HG02759 (cell line): ENCODE results near the gene SLIT1.

Experiments
- ATAC-seq: cut with Tn5 transposase; IDR thresholded peaks from one replicate; pipeline ENCODE4 v1.9.1; 2021; ENCODE audit warnings: mild to moderate bottlenecking, moderate library complexity; ENCODE audit not compliant: unreplicated experiment

Gene SLIT1

DNA sequence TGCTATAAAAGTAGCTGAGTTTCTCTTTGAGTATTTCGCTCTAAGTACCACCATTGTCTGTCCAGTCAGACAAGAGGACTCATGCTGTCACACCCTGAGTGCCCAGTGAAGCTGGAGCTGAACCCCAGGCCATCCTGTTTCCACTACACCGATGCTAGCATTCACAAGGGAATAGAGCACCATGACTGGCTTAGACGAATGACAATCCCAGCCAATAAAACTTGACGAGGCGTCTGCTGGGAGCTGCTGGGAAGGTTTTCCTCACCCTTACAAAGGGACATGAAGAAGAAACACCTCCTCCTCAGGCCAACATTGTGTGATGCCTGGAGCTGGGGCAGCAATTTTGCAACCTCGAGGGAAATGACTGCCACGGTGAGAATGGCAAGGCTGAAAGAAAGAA, 17.5 kb upstream of the SLIT1 start:
- ATAC-seq, result no peak

DNA sequence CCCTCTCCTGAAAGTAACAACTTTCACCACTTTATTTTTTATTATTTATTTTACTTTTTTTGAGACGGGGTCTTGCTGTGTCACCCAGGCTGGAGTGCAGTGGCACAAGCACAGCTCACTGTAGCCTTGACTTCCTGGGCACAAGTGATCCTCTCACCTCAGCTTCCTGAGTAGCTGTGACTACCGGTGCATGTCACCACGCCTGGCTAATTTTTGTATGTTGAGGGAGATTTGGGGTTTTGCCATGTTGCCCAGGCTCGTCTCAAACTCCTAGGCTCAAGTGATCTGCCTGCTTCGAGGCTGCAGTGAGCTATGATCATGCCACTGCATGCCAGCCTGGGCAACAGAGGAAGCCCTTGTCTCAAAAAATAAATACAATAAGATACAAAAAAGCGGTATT, 14.9 kb upstream of the SLIT1 start:
- ATAC-seq, result no peak

DNA sequence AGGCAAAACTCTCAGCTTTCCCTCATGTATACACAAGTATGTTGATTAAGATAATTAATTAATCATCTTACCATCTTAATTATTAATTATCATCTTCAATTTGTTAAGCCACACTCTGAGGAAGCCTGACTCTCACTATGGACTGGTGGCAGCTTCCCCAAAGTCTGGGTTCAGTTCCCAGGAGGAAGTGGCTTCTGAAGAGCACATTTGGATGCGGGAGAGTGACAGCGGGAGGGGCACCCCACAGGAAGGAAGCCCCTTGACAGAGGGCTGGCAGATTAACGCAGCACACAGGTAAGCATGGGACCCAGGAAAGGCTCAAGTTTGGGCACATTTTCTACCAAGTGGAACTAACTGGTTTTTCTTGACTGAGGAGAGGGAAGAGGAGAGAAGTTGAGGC, 13.4 kb upstream of the SLIT1 start:
- no peak for ATAC-seq

DNA sequence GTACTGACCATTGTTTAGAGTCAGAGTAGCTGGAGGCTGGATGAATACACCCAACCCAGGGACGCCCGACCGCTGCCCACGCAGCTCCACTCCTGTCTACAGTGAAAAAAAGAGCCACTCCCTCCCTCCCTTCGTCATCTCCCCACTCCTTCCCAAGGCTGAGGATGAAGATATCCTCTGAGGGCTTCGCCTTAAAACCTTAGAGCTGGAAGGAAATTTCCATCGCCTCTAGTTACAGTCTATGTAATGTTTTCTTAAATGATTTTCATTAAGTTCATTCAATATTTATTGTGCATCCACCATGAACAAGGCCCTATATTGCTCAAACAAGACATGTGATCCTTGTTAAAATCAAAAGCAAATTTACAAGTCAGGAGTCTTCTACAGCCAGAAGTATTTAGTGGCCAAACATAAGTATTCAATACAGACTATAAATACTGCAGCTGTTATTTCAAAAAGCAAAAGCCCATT, 11.3 kb upstream of the SLIT1 start:
- no peak for ATAC-seq

DNA sequence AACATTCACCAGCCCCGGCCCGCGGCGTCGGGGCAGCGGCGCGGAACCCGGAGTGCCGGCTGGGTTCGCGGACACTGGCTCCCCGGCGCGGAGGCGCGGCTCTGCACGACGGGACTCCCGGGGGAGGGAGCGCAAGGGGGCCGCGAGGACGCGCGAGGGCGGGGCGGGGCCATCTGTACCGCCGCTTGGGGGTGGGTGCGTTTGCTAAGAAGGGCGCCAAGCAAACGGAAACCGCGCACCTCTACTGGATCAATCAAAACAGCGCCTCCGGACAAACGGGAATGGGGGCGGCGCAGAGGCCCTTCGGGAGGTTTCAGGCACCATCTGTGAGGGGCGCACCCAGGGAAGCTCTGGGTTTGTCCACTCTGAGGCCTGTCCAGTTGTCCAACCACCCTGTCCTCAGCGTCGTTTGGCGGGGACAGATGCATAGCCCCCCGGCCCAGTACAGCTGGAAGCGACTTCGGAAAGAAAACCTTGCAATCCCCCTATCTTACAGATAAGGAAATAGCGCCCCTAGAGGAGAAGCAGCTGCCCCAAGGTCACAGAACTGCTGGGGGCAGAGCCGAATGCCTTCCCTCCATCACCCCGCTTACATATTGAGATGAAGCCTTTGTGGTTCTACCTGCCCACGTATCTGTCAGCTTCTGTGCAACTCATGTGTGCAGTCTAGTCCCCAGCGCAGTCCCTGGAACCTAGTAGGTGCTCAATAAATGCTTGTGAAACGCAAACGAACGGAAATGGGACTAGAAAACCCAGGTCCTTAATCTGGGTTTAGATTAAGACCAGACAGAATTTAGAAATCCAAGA, 10.7 kb upstream of the SLIT1 start:
- ATAC-seq, result peak; percentile 65

DNA sequence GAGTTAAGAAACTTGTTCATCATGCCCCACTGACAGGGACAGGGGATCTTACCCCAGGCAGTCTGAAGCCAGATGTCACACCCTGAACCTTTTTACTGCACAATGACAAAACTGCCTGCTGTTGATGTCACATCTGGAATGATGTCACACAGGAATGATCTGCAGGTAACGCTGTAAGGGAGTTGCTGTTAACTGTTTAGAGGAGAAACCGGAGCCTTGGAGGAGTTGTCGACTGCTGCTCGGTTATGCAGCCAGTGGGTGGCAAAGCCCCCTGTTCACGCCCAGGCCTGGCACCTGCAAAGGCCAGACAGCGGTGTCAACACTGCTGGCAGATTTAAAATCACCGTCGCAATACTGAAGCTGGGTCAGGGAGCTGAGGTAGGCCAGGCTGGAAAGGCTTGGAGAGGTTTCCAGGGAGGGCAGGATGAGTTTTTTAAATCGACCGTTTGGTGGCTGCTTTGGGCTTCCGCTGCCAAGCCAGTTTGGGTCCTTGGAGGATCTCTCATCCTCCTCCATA, 10.0 kb upstream of the SLIT1 start:
- no peak for ATAC-seq

DNA sequence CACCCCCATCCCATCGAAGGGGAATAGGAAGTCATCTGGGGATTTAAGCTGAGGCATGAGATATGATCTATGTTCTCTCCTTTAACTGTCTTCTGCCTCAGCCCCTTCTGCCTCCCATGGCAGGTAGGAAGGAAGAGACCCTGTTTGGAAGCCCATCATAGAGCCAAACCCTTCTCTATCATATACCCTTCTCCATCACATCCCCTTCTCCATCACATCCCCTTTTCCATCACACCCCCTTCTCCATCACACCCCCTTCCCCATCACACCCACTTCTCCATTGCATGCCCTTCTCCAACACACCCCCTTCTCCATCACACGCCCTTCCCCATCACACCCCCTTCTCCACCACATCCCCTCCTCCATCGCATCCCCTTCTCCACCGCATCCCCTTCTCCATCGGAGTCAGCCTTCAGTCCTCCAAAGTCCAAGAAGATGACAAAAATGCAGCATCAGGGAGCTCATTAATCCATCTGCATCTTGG, 7.2 kb upstream of the SLIT1 start:
- ATAC-seq, result no peak

DNA sequence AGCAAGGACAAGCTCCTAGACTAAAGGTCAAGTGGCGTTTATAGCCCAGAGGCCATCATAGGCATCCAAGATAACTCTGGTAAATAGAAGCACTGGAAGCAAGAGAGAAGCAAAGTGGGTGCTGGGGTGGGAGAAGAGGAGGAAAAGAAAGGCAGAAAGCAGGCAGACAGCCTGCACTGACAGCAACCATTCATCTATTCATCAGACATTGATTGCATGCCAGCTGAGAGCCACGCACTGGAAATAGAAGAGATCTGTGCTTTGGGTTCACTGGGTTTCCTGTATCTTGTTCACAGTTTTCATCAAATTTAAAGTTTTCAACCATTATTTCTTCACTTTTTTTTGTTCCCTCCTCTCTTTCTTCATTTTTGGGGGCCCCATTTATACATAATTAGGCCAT, 4.7 kb upstream of the SLIT1 start:
- no peak for ATAC-seq

DNA sequence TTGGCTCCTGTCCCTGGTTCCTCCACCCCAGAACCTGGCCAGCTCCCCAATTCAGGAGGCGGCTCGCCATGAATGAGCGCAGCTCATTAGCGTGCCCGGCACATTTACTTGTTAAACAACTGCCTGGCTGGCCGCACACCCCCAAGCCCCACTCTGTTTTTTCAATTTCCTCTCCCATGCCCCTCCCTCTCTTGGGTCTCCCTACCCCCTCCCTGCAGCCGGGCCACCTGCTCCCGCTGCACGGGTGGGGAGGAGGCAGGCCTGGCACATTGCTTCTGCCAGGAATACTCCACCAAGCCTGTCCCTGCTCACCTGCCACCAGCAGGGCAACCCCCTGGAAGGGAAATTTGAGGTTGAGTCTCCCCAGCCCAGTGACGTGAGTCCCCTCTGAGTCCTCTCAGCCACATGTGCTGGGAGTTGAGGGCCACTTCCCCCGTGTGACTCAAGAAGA, 2.5 kb upstream of the SLIT1 start:
- ATAC-seq, result no peak

DNA sequence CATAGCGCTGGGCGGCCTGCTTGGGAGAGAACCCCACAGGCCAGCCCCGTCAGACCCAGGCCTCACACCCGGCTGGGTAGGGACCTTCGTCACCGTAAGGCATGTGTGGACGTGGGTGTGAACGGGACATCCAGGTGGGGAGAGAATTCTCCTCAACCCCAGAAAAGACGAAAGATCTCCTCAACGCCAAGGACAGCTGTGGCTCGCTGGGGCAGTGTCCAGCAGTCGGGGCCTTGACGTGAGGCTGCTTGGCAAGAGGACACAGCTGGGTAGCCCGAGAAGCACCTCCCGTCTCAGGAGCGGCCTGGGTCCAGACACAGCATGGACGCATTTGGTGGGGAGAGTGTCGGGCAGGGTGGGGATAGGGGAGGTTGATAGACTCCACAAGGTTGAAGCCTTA, 1.2 kb upstream of the SLIT1 start:
- ATAC-seq, result no peak

DNA sequence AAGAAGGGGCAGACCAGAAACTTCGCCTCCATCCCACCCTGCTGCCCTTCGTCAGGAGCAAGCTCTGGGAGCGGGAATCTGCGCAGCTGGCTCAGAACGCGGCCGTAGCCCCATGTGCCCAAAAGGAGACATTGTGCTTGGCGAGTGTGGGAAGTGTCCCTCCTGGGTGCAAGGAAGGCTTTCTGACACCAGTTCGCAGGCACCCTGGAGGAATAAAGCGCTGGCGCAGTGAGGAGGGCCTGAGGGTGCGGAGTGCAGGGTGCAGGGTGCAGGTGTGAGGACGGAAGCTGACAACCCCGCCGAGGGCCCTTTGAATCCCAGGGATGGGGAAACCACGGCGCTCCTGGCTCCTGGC, 811 bp downstream of the SLIT1 start:
- ATAC-seq, result no peak

DNA sequence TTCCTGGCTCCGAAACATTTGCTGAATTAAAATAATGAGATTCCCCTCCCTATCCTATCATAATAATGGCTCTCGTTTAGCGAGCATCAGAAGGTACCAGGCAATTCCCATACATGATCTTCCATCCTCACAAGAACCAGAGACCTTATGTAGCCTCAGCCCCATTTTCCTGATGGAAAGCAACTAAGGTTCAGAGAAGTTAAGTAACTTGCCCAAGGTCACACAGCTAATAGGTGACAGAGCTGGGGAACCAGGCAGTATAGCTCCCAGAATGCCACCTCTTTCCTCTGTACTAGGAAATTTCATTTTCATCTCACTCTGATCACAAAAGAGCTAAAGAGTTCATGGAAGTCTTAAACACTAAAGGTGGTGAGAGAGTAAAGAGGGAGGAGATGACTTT, 2.4 kb downstream of the SLIT1 start:
- no peak for ATAC-seq

DNA sequence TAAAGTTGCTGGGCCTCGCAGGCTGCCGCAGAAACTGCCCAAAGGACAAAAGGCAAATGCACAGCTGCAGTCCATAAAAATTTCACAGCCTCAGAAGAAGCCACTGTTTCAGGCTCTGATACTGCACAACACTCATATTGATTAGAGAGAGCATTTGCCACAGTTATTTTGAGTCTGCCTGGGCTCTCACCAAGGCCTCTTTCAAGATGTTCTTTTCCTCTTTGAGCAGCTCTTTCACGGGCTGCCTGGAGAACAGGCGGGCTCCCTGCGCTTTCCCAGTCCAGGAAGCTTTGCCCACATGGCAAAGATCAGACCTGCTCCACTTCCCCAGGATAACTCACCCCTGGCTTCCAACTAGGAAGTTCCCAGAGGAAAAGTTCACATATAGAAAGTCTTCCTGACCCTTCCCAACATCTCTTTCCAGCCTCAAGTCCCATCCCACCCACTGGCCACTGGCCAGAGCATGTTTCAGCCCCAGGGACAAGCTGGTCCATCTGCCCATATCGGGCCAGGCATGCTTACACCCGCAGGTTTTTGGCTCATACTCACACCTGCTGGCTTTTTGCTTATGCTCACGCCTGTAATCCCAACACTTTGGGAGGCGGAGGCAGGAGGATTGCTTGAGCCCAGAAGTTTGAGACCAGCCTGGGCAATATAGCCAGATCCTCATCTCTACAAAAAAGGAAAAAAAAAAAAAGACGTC, 3.3 kb downstream of the SLIT1 start:
- ATAC-seq, result no peak

DNA sequence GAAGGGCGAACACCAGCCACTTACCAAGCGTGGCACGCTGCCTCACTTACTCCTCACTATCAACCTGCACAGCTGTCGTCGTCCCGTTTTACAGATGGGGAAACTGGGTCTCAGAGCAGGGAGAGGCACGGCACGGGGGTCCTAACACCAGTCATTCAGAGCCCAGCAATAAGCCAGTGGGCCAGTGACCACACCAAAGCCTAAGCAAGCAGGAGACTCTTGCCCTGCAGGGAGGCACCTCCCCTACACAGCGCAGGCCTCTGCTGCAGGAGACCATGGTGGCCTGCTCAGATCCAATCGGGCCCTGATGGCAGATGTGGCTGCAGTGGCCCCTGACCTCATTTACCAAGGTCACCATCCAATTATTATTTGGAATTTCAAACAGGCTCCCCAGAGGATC, 4.8 kb downstream of the SLIT1 start:
- ATAC-seq, result no peak

DNA sequence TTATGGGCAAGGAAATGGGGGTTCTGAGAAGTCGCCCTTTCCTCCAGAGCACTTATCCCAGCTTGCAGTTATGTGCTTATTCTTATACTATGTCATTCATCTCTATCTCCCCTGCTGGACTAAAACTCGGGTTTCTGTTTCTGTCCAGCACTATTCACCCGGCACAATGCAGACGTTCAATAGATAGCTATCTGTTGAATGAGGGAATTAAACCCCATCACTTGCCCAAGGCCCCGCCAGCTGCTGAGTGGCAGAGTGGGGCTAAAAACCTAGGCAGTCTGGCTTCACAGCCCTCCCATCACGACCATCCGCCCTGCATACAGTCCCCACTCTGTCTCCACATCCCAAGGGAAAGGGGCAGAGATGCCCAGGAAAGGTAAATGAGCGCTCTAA, 5.4 kb downstream of the SLIT1 start:
- no peak for ATAC-seq

DNA sequence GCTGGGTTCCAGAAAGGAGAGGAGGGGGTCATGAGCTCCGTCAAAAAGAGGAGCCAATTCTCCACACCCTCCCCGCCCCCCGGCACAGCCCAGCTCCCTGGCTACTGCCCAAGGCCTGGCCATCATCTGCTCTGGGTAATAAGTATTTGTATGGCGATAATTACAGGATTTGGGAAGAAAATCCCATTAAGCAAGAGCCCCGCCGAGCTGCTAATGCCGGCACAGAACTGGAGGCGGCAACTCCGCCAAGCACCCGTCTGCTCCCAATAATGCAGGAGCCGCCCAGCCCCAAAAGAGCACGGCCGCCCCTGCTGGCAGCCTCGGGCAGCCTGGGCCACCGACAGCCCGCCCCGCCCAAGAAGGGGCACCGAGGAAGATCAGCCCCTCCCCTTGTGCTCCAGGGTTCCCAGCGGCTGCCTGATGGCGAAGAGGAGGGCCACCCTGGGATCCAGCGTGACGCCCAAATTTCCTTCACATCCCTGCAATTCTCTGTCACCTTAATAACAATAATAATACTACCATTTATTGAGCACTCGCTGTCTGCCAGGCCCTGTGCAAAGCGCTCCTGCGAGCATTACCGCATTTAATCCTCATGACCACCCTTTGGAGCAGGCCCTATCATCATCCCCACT, 5.9 kb downstream of the SLIT1 start:
- no peak for ATAC-seq

DNA sequence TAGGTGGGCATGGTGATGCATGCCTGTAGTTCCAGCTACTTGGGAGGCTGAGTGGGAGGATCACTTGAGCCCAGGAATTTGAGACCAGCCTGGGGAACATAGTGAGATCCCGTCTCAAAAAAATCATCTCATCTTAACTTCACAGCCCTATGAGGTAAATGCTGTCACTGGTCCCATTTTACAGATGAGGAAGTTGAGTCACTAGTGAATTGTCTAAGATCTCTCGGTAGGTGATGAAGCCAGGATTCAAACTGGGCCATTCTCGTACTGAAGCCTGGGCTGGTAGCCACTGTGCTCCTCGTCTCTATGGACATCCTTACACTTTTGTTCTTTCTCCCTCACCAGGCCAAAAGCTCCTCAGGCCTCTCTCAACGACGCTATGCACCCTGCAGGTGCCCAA, 6.4 kb downstream of the SLIT1 start:
- ATAC-seq, result no peak

DNA sequence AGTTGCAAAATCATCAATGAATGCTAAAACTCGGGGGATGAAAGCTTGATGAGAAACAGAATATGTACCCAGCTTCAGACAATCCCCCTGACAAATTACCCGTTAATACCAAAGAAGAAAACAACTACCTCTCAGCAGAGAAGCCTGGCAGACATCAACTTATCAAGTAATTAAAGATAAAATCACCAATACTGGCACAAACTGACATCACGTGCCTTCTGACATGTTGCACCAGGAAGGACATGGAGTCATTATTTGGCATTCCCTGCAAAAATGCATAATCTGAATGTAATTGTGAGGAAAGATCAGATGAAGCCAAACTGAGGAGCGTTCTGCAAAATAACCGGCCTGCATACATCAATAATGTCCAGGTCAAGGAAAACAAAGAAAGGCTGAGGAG, 7.7 kb downstream of the SLIT1 start:
- no peak for ATAC-seq

DNA sequence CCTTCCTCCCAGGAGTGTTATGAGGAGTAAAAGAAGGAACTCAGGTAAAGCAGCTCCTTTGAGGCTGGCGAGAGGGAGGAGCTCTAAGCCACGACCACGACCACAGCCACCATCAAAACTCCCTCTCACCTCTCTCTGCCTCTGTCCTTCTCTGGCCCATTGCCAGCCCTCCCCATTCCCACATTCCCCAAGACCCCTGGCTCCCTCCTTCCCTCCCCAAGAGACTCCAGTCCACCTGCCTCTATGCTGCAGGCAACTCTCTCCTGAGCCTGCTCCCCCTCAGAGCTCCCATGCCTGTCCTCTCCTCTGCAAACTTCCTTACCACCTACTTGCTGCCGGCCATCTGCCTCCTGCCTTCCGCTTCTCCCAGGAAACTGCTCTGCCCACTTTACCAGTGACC, 9.5 kb downstream of the SLIT1 start:
- no peak for ATAC-seq

DNA sequence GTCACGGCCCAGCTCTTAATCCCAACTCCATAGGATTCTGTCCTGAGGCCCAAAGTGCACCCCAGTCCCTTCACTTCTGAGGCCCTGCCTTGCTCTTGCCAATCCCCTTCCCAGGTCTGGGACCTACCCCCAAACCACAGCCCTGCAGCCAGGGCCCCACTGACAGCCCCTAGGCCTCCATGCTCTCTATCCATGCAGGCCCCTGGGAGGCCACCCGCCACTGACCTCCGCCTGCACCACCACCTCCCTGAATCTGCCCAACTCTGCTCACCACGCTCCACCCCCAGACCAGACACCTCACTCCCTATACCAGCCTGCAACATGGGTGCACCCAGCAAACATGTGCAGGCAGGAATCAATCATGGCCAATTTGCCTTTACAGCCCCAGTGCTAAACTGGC, 10.2 kb downstream of the SLIT1 start:
- ATAC-seq, result no peak

DNA sequence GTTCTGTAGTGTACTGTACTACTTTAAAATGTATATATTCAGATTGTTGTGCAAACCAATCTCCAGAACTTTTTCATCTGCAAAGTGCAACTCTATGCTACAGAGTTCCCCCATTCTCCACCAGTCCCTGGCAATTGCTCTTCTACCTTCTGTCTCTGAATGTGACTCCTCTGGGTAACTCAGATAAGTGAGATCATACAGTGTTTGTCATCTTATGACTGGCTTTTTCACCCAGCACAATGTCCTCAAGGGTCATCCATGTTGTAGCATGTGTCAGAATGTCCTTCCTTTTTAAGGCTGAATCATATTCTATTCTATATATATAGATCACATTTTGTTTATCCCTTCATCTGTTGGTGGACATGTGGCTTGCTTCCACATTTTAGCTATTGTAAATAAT, 10.8 kb downstream of the SLIT1 start:
- ATAC-seq, result no peak

DNA sequence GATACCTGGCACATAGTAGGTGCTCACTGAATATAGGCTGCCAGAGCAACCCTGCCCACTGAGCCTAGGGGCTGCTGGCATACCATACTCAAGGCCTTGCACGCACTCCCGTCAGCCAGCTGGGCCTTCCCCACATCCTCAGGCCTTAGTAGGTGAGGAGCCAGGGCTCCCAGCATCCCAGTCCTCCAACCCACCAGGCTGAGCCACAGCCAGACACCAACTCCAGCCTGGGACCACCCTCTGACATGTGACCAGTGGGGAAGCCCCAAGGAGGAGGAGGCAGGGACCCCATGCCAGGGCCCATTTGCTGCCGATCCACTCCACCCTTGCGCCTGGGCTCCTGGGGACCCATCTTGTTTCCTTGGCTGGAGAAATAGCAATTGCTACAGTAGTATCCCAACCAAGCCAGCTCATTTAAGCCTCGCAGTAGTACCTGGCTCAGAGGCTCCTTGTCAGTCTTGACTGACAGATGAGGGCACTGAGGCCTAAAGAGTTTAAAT, 11.4 kb downstream of the SLIT1 start:
- ATAC-seq, result no peak
